HepG2 (cell line): ENCODE data around the gene CHM. TPM values are rescaled to one million over a fixed set of nuclear protein-coding genes. Genes with fewer than 3 reads are reported as not detected.
"Not testable (repeated sequence)": the region's sequence is repeated elsewhere in the genome, so short reads cannot be mapped to it uniquely, and the experiment has no call there.

ENCODE experiments used
- ATAC-seq: fragments of 200-7000 bp; cut with Tn5 transposase; 3 replicates; pipeline ENCODE4 v1.9.1; 2020; ENCODE audit warnings: mild to moderate bottlenecking, moderate library complexity
- BruUV-seq: library from RNA; stranded (reverse); fragments of 400-500 nt; replicated peaks from 2 replicates; lab custom pipeline; 2021; lab: Mats Ljungman, UMichigan
- CTCF ChIA-PET: fragments of 300-600 bp; formaldehyde crosslinking; extraction: SDS; loops from one replicate; lab custom pipeline; 2021; ENCODE audit warnings: low total read pairs, inconsistent platforms, low intra/inter-chr PET ratio; lab: Yijun Ruan, JAX
- POLR2A ChIA-PET: fragments of 350-600 bp; sonication (Branson Sonifier 250); formaldehyde crosslinking; loops from one replicate; lab custom pipeline; 2020; ENCODE audit warnings: antibody characterized with exemption, inconsistent platforms; lab: Yijun Ruan, JAX
- DNase-seq: peaks from one replicate; pipeline ENCODE4 v3.0.0-alpha.2; 2015; ENCODE audit warnings: low spot score
- FAIRE-seq: peaks from 3 replicates; lab custom pipeline; 2011; peaks lifted over from hg19 to GRCh38; lab: Jason Lieb, UNC
- H2AFZ ChIP-seq: one replicate; pipeline ENCODE4 v1.6.1; 2011; ENCODE audit warnings: low read length, inconsistent platforms
- H3K27ac ChIP-seq: fragments of 300-600 bp; 3 replicates; pipeline ENCODE4 v1.8.0; 2011; ENCODE audit warnings: mixed run types, mild to moderate bottlenecking, mixed read lengths, low read length, inconsistent platforms; ENCODE audit not compliant: insufficient read depth; ENCODE audit errors: extremely low read length
- H3K27me3 ChIP-seq, 2 experiments: fragments of 200-600 bp in 1 of 2; 2 replicates in 1 of 2; 3 replicates in 1 of 2; pipeline versions ENCODE4 v1.6.0 to v1.8.0; 2011; ENCODE audit warnings: low read length in 2 of 2, mild to moderate bottlenecking in 2 of 2, moderate library complexity in 2 of 2, inconsistent platforms in 1 of 2; ENCODE audit not compliant: insufficient read depth in 2 of 2, control insufficient read depth in 1 of 2
- H3K36me3 ChIP-seq, 2 experiments: fragments of 200-600 bp in 1 of 2; replicated peaks in 1 of 2; 2 replicates in 1 of 2; 3 replicates in 1 of 2; pipeline versions ENCODE4 v1.5.1 to v1.8.0; 2011; ENCODE audit warnings: low read length in 2 of 2, inconsistent platforms in 1 of 2; ENCODE audit not compliant: insufficient read depth in 2 of 2, control insufficient read depth in 1 of 2
- H3K4me1 ChIP-seq: 2 replicates; pipeline ENCODE4 v1.5.1; 2012; ENCODE audit warnings: low read length, inconsistent platforms; ENCODE audit not compliant: insufficient read depth
- H3K4me2 ChIP-seq: 2 replicates; pipeline ENCODE4 v1.6.0; 2011; ENCODE audit warnings: low read depth, low read length, inconsistent platforms
- H3K4me3 ChIP-seq, 3 experiments: fragments of 200-600 bp in 1 of 3; sonication (generic), shearing (Covaris generic) in 1 of 3; replicated peaks in 1 of 3; 2 replicates each; pipeline ENCODE4 v1.5.1; 2011 to 2016; ENCODE audit warnings: low read length in 3 of 3, inconsistent platforms in 2 of 3, low read depth in 2 of 3, mild to moderate bottlenecking in 2 of 3, control low read depth in 1 of 3, mixed read lengths in 1 of 3; ENCODE audit not compliant: insufficient read depth in 1 of 3
- H3K79me2 ChIP-seq: one replicate; pipeline ENCODE4 v1.6.1; 2011; ENCODE audit warnings: low read length, inconsistent platforms; ENCODE audit not compliant: insufficient read depth
- H3K9ac ChIP-seq: 2 replicates; pipeline ENCODE4 v1.6.0; 2011; ENCODE audit warnings: mild to moderate bottlenecking, low read depth, low read length, inconsistent platforms; ENCODE audit not compliant: insufficient read depth
- H3K9me3 ChIP-seq: 2 replicates; pipeline ENCODE4 v1.5.1; 2012; ENCODE audit warnings: mild to moderate bottlenecking, low read length
- H4K20me1 ChIP-seq: 2 replicates; pipeline ENCODE4 v1.6.0; 2011; ENCODE audit warnings: inconsistent platforms, mild to moderate bottlenecking, low read length, moderate library complexity; ENCODE audit not compliant: insufficient read depth
- ELF4 ChIP-seq: sonication (generic); formaldehyde crosslinking; IDR thresholded peaks from 2 replicates; pipeline ENCODE4 v1.5.0; 2020; ENCODE audit warnings: missing genetic modification reagents, mild to moderate bottlenecking, moderate library complexity, borderline replicate concordance
- FLYWCH1 ChIP-seq: sonication (generic); formaldehyde crosslinking; IDR thresholded peaks from 2 replicates; pipeline ENCODE4 v1.8.1; 2023; ENCODE audit warnings: mild to moderate bottlenecking, missing genetic modification reagents
- NFIB ChIP-seq: sonication (generic); formaldehyde crosslinking; IDR thresholded peaks from 2 replicates; pipeline ENCODE4 v1.9.0; 2021; ENCODE audit warnings: missing genetic modification reagents, mild to moderate bottlenecking, borderline replicate concordance
- NR2F2 ChIP-seq: IDR thresholded peaks from 2 replicates; pipeline ENCODE4 v1.6.1; 2012; ENCODE audit warnings: low read depth, inconsistent platforms, borderline replicate concordance
- NRL ChIP-seq: sonication (generic); formaldehyde crosslinking; IDR thresholded peaks from 2 replicates; pipeline ENCODE4 v1.5.0; 2020; ENCODE audit warnings: missing genetic modification reagents, mild to moderate bottlenecking, moderate library complexity, borderline replicate concordance
- SMAD9 ChIP-seq: sonication (generic); formaldehyde crosslinking; IDR thresholded peaks from 2 replicates; pipeline ENCODE4 v1.5.1; 2020; ENCODE audit warnings: mild to moderate bottlenecking, missing genetic modification reagents
- TMF1 ChIP-seq: sonication (generic); formaldehyde crosslinking; IDR thresholded peaks from 2 replicates; pipeline ENCODE4 v1.8.1; 2022; ENCODE audit warnings: low read depth, missing genetic modification reagents
- ZNF605 ChIP-seq: sonication (generic); formaldehyde crosslinking; IDR thresholded peaks from 2 replicates; pipeline ENCODE4 v1.8.0; 2022; ENCODE audit warnings: mild to moderate bottlenecking, missing genetic modification reagents
- ZNF775 ChIP-seq: sonication (generic); formaldehyde crosslinking; IDR thresholded peaks from 2 replicates; pipeline ENCODE4 v1.4.0; 2020; ENCODE audit warnings: missing genetic modification reagents, mild to moderate bottlenecking, moderate library complexity, borderline replicate concordance
- ZNF792 ChIP-seq: IDR thresholded peaks from 2 replicates; pipeline ENCODE4 v1.6.1; 2016
- WGBS: methylation state at CpG from one replicate; pipeline ENCODE4 v1.1.6; 2017; ENCODE audit warnings: low lambda C conversion rate; 5-methylcytosine and 5-hydroxymethylcytosine counted together
- in situ Hi-C: cut with HindIII; loops from 2 replicates; pipeline ENCODE4 v1.10.0; 2017; ENCODE audit warnings: low pct_unique_long_range_greater_than_20kb; ENCODE audit not compliant: extremely low pct_ligation_motif_present
- intact Hi-C: fragments of 100-400 bp; cut with micrococcal nuclease; formaldehyde crosslinking; loops from one replicate; pipeline ENCODE4 v1.10.0; 2022; ENCODE audit not compliant: unreplicated experiment
- polyA plus RNA-seq, 8 experiments: library from polyadenylated mRNA; depleted of rRNA in 3 of 8; stranded (reverse) in 7 of 8; unstranded in 1 of 8; fragments of >200 nt; fragmentation: Illumina TruSeq in 4 of 8; extraction: Trizol in 4 of 8; gene quantifications; 2 replicates each; pipeline versions ENCODE4 v1.2.1 to v1.2.3, GENCODE V29; 2011 to 2016; ENCODE audit warnings: low read depth in 4 of 8, missing spikeins in 1 of 8, mixed read lengths in 1 of 8; ENCODE audit not compliant: insufficient read depth in 1 of 8
- total RNA-seq, 5 experiments: library from RNA; depleted of rRNA; stranded (reverse); fragments of >200 nt; fragmentation: Illumina TruSeq; extraction: Trizol; gene quantifications; 2 replicates each; pipeline ENCODE4 v1.2.3, GENCODE V29; 2016; ENCODE audit warnings: low read depth in 1 of 5
- TF ChIP-seq, protein P1 (sequence below): sonication (generic); formaldehyde crosslinking; IDR thresholded peaks from 2 replicates; pipeline ENCODE4 v1.5.0; 2020; ENCODE audit warnings: mild to moderate bottlenecking, missing genetic modification reagents, moderate library complexity
- TF ChIP-seq, protein P2 (sequence below): sonication (generic); formaldehyde crosslinking; IDR thresholded peaks from 2 replicates; pipeline ENCODE4 v1.4.0; 2020; ENCODE audit warnings: missing genetic modification reagents
- TF ChIP-seq, protein P3 (sequence below): sonication (generic); formaldehyde crosslinking; IDR thresholded peaks from 2 replicates; pipeline ENCODE4 v1.4.0; 2020; ENCODE audit warnings: missing genetic modification reagents, mild to moderate bottlenecking, borderline replicate concordance

The CHM gene
- total and polyA plus RNA-seq, 2 of the 13 experiments (the other 11 are each of a cell fraction or from before 2014, with no cell fraction given): 15.1 to 15.5 TPM

DNA sequence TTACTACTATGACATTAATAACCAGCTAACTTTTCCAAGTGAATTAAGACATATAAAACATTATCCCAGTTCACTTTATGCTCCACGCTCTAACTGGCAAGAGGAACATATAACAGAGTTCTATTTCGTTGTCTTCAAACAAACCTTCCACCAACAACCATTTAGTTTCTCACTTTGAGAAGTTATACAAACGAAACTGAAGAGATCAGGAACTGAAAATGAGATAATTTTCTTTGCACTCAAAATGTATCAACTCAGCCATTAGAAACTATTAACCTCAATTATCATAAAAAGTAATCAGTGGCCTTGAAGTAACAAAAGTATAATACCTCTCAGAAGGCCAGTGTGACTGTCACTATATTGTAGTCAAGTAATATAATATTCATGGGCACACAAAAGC lies 70.1 kb downstream of the CHM start:
- DNase-seq (no peak), ATAC-seq (no peak), FAIRE-seq (no peak)
- no peaks in the 10 kb centered on the region for H3K27me3 ChIP-seq
- in situ Hi-C loops: no loop called here
- no peaks in the 10 kb centered on the region for H3K79me2 ChIP-seq
- intact Hi-C loops: no loop called here
- no peak overlapping the region for H3K9ac ChIP-seq
- BruUV-seq: no TSS peak
- 96% methylated on average over 3 of the region's 3 CpGs for WGBS
- no peaks in the 10 kb centered on the region for H3K9me3 ChIP-seq
- ChIA-PET CTCF (no interaction called here), POLR2A (no interaction called here)
- H3K4me1 ChIP-seq: no peaks in the 10 kb centered on the region
- no peak overlapping the region for H3K4me3 ChIP-seq
- H2AFZ ChIP-seq: no peak overlapping the region
- H3K27ac ChIP-seq: no peak overlapping the region
- H4K20me1 ChIP-seq: no peaks in the 10 kb centered on the region
- TF ChIP-seq SMAD9: no peak
- TF ChIP-seq, protein P1, sequence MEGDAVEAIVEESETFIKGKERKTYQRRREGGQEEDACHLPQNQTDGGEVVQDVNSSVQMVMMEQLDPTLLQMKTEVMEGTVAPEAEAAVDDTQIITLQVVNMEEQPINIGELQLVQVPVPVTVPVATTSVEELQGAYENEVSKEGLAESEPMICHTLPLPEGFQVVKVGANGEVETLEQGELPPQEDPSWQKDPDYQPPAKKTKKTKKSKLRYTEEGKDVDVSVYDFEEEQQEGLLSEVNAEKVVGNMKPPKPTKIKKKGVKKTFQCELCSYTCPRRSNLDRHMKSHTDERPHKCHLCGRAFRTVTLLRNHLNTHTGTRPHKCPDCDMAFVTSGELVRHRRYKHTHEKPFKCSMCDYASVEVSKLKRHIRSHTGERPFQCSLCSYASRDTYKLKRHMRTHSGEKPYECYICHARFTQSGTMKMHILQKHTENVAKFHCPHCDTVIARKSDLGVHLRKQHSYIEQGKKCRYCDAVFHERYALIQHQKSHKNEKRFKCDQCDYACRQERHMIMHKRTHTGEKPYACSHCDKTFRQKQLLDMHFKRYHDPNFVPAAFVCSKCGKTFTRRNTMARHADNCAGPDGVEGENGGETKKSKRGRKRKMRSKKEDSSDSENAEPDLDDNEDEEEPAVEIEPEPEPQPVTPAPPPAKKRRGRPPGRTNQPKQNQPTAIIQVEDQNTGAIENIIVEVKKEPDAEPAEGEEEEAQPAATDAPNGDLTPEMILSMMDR (CRISPR knock-in tag): no peak
- no peak for TF ChIP-seq ZNF605 (CRISPR knock-in tag)
- no peak for TF ChIP-seq NFIB (CRISPR knock-in tag)
- no peak for TF ChIP-seq NR2F2
- no peak for TF ChIP-seq ZNF792
- TF ChIP-seq, protein P2, sequence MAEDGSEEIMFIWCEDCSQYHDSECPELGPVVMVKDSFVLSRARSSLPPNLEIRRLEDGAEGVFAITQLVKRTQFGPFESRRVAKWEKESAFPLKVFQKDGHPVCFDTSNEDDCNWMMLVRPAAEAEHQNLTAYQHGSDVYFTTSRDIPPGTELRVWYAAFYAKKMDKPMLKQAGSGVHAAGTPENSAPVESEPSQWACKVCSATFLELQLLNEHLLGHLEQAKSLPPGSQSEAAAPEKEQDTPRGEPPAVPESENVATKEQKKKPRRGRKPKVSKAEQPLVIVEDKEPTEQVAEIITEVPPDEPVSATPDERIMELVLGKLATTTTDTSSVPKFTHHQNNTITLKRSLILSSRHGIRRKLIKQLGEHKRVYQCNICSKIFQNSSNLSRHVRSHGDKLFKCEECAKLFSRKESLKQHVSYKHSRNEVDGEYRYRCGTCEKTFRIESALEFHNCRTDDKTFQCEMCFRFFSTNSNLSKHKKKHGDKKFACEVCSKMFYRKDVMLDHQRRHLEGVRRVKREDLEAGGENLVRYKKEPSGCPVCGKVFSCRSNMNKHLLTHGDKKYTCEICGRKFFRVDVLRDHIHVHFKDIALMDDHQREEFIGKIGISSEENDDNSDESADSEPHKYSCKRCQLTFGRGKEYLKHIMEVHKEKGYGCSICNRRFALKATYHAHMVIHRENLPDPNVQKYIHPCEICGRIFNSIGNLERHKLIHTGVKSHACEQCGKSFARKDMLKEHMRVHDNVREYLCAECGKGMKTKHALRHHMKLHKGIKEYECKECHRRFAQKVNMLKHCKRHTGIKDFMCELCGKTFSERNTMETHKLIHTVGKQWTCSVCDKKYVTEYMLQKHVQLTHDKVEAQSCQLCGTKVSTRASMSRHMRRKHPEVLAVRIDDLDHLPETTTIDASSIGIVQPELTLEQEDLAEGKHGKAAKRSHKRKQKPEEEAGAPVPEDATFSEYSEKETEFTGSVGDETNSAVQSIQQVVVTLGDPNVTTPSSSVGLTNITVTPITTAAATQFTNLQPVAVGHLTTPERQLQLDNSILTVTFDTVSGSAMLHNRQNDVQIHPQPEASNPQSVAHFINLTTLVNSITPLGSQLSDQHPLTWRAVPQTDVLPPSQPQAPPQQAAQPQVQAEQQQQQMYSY (CRISPR knock-in tag): no peak
- TF ChIP-seq ZNF775 (CRISPR knock-in tag): no peak
- TF ChIP-seq FLYWCH1 (CRISPR knock-in tag): no peak
- no peak for TF ChIP-seq ELF4 (CRISPR knock-in tag)
- no peak for TF ChIP-seq NRL (CRISPR knock-in tag)
- TF ChIP-seq TMF1: no peak
- TF ChIP-seq, protein P3, sequence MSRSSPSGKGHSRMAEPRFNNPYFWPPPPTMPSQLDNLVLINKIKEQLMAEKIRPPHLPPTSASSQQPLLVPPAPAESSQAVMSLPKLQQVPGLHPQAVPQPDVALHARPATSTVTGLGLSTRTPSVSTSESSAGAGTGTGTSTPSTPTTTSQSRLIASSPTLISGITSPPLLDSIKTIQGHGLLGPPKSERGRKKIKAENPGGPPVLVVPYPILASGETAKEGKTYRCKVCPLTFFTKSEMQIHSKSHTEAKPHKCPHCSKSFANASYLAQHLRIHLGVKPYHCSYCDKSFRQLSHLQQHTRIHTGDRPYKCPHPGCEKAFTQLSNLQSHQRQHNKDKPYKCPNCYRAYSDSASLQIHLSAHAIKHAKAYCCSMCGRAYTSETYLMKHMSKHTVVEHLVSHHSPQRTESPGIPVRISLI: no peak
- H3K4me2 ChIP-seq: no peak overlapping the region
- H3K36me3 ChIP-seq: 0 out of 5 replicates have a peak, but pooled peaks cover 0 to 7% of the 10 kb centered on the region in 2 experiments

DNA sequence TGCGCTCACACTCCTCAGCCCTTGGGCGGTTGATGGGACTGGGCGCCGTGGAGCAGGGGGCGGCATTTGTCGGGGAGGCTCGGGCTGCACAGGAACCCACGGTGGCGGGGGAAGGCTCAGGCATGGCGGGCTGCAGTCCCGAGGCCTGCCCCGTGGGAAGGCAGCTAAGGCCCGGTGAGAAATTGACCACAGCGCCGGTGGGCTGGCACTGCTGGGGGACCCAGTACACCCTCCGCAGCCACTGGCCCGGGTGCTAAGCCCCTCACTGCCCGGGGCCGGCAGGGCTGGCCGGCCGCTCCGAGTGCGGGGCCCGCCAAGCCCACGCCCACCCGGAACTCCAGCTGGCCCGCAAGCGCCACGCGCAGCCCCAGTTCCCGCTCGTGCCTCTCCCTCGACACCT lies 75.0 kb downstream of the CHM start:
- POLR2A ChIA-PET, intact Hi-C loops, H3K9me3 ChIP-seq, ATAC-seq, CTCF ChIA-PET, H3K4me3 ChIP-seq, H2AFZ ChIP-seq, in situ Hi-C loops, H3K4me2 ChIP-seq, H4K20me1 ChIP-seq, H3K9ac ChIP-seq, H3K79me2 ChIP-seq, DNase-seq, H3K36me3 ChIP-seq, H3K4me1 ChIP-seq, FAIRE-seq, BruUV-seq, H3K27ac ChIP-seq, H3K27me3 ChIP-seq: not testable (repeated sequence)
- WGBS: no CpG with 5 or more reads among the region's 33 CpGs
